Hippocampal formation (tissue), 2 donors: ENCODE results near the gene ZSCAN32.
A peak's percentile ranks its signal among the peaks of the same experiment; 100 is the strongest.

Experiments used
- DNase-seq, 2 donors: peaks; one replicate each; lab custom pipeline; 2025; lab: John Stamatoyannopoulos, UW

The ZSCAN32 gene

GRCh38 chr16:3400779-3401688, at the start of gene ZSCAN32, which contains the start of gene ZNF174:
TSS of gene ZSCAN32 (minus strand) at chr16:3401004. CDS start at chr16:3397557, 3,447 bp downstream.
TSS of gene ZNF174 (plus strand) at chr16:3401215. CDS start at chr16:3402005, 790 bp downstream.
- DNase-seq = peak; percentile 97

DNA sequence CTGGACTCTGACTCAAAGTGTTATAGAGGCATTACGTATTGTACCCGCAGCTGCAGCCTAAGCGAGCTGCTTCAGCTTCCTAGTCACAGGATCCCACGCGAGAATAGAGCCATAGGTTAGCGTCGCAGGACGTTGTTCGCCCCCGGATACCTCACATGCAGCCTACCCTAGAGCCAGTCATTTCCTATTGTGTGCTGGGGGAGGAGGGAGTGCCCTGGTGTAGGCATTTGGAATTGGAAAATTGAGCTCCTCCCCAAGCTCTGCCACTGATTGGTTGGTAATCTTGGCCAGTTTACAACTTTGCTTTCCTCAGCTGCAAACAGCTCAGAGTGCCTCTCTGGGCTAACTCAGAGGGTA, 43.2 kb upstream of the ZSCAN32 start:
- DNase-seq = no peak

- peak; percentile 73 to 75 for DNase-seq
Measured at GRCh38 chr16:3443108-3444031, 42.6 kb upstream of the ZSCAN32 start, which contains the start of the genes NAA60 and ZNF597. TSS of gene NAA60 (plus strand) at chr16:3443680. CDS start at chr16:3476228, 32,548 bp downstream. TSS of gene ZNF597 (minus strand) at chr16:3443504. CDS start at chr16:3443153, 351 bp downstream.

DNA sequence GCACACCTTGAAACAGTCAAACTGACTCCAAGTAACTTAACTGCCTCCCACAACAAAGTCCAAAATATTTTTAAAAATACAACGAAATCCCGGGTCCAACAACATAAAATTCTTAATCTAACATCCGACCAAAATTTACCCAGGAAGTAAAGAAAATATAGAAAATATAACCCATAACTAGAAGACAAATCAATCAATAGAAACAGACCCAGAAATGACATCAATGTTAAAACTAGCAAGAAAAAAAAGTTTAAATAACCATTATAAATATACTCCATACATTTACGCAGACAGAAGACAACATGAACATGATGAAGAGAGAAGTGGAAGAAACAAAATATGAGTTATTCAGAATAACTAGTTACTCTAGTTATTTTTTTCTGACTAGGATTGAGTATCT, 38.8 kb upstream of the ZSCAN32 start:
- DNase-seq = no peak

DNA sequence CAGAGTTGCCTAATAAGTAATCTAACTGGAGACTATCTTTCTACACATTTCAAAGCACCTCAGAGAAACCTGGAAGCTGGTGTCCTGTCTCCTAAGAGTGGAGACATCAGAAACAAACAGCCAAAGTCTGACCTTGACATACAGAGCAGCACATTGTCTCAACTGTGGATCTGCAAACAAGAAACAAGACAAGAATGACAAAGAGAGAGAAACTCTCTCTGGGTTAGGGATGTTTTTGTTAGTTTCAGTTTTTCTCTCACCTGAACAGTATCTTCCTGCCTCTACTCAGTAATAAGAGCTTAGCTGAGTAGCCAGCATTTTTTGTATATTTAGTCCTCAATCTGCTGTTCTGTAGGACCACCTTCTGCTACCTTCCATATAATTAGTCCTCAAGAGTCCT, 33.6 kb upstream of the ZSCAN32 start:
- no peak for DNase-seq

DNA sequence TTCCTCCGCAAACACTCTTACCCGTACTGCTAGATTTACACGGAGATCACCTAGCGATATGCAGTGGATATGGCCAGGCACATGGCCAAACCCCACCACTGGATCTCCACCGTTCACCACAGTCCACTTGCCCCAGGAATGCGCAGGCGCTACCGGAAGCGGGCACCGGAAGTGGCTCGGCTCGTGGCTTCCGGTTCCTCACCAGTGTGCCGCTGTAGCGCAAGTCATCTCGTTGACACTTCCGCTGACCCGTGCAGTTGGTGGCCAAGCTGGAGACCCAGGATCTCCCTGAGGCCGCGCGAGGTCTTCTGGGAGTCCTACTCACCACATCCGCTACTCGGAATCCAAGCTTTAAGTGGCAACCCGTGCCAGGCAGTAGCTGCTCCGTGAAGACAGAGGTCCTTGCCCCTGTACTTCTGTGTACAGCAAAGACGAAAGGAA, 31.0 kb upstream of the ZSCAN32 start:
- DNase-seq = no peak

- no peak for DNase-seq
Measured at GRCh38 chr16:3413730-3414379, 13.1 kb upstream of the ZSCAN32 start.

GRCh38 chr16:3408561-3409197, 7.9 kb upstream of the ZSCAN32 start:
- no peak for DNase-seq

GRCh38 chr16:3401719-3402397, 1.1 kb upstream of the ZSCAN32 start:
- DNase-seq = peak in 1 of 2 donors; percentile 0

- no peak for DNase-seq
Measured at GRCh38 chr16:3400446-3400778, 392 bp downstream of the ZSCAN32 start.

- DNase-seq = no peak
Measured at GRCh38 chr16:3389663-3390338, 11.0 kb downstream of the ZSCAN32 start.

- DNase-seq = no peak
Measured at GRCh38 chr16:3388325-3388724, 12.5 kb downstream of the ZSCAN32 start.

DNA sequence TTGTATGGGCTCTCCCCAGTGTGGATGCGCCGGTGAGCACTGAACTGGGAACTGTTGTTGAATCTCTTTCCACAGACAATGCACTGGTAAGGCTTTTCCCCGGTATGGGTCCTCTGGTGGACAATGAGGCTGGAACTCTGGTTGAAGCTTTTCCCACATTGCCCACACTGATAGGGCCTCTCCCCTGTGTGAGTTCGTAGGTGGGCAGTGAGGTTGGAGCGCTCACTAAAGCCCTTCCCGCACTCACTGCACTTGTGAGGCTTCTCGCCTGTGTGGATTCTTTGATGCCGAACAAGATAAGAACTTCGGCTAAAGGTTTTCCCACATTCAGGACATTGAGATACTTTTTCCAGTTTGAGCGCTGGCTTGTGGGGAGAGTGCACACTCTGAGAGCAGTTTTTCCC, 17.8 kb downstream of the ZSCAN32 start:
- DNase-seq = no peak

DNA sequence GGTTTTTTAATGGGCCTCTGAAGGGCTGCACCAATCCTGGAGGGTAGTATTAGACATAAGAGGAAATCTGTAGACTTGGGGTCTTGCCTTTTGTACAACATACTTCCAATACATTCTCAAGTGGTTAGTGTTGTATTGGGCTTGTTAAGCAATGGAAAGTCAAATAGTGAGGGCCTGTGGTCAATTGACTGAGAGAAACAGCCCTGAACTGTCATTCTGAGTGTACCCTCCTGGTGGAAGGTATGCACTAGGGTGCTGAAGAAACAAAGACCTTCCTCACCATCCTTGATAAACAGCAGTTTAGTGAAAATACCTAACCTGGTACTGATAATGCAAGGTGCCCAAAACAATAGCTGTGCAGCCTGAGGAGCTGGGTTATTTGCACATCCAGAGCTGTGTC, 22.9 kb downstream of the ZSCAN32 start:
- DNase-seq = no peak

- DNase-seq = no peak
Measured at GRCh38 chr16:3375680-3376079, 25.1 kb downstream of the ZSCAN32 start.

- DNase-seq = no peak
Measured at GRCh38 chr16:3369073-3369472, 31.7 kb downstream of the ZSCAN32 start.

DNA sequence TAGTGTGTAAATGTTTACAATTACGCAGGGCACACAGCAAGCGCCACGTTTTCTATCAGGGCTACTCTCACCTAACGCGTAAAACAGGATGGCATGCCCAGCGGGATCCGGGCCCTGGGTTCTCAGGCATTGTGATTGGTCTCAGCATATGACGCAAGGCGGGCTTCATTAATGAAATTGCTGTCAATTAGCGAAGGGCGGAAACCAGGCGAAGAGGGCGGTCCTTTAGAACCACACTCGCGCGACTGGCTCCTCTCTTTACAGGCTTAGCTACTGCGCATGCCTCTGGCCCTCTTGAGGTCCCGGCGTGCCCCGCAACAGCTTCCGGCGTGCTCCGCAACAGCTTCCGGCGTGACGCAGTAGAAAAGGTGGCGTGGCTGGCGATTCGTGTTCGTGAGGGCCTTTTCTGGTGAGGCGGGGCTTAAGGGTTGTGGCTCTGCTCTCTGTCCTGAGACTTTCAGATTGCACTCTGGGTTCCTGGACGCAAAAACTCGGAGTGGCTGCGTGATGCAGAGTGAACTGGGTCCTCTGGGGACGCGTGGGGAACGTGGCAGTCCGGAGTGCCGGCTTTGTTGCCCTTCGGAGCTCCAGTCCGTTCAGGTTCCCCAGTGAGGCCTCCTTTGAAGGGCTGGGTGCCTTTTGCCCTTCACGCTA, 35.9 kb downstream of the ZSCAN32 start:
- peak; percentile 88 to 91 for DNase-seq

DNA sequence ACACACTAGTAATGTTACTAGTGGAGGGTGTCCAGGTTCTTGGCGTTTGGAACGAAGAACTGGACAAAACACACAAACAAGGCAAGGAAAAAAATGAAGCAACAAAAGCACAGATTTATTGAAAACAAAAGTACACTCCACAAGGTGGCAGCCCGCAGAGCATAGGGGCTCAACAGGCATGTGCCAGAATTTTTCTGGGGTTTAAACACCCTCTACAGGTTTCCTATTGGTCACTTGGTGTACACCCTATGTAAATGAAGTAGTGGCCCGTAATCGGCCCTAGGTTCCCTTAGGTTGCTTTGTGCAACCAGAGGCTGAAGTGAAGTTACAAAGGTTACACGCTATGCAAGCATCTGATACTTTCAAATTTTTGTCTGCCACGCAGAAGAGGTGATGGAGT, 37.0 kb downstream of the ZSCAN32 start:
- DNase-seq = no peak

DNA sequence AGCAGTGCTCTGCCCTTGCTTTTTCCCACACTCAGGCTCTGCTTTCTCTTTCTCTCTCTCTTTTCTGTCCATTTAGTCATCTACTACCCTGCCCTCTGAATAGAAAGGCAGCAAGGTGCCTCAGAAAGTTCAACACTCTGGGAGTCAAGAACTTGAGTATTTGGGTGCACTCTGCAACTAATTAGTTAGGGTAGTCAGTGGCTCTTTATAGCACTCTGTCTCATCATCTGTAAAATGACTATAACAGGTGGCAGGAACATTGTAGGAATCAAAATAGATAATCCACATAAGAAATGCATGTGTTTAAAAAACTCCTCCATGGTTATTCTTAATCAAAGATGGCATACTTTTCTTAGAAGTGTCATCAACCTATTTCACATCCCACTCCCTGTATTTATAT, 37.9 kb downstream of the ZSCAN32 start:
- DNase-seq = no peak

GRCh38 chr16:3358871-3359270, 41.9 kb downstream of the ZSCAN32 start:
- no peak for DNase-seq
